IPS DF 19.7 (cell line): ENCODE data around the gene RBM23.
"Not testable (repeated sequence)": the region's sequence is repeated elsewhere in the genome, so short reads cannot be mapped to it uniquely, and the experiment has no call there.

Source experiments
- DNase-seq: peaks from one replicate; pipeline ENCODE4 v3.0.0-alpha.2; 2013; ENCODE audit warnings: low read depth, low spot score

RBM23 gene

DNA sequence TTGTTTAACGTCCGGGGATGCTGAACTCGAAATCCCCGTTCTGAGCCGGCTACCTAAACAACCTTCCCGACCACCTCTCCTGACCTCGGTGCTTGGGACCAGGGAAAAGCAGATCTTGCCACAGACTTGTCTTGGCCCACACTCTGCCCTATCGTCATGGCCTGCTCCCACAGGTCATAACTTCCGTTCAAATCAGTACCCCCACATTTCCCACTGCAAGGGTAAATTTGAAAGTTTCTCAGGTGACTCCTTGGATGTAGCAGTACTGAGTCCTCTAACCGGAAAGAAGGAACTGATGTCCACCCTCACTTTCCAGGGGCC lies 612 bp upstream of the RBM23 start:
- no peak for DNase-seq

DNA sequence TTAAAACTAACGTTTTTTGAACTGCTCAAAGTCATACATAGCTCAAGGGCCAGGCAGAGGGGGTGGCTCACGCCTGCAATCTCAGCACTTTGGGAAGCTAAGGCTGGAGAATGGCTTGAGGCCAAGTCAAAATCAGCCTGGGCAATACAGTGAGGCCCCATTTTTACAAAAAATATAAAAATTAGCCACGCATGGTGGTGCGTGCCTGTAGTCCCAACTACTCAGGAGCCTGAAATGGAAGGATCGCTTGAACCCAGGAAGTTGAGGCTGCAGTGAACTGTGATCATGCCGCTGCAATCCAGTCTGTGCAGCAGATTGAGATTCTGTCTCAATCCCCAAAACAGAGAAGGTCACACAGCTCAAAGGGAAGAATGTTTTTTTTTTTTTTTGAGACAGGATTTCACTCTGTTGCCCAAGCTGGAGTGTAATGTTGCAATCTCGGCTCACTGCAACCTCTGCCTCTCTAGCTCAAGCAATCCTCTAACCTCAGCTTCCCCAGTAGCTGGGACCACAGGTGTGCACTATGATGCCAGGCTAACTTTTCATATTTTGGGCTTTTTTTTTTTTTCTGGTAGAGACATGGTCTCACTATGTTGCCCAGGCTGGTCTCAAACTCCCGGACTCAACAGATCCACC lies 2.9 kb downstream of the RBM23 start:
- DNase-seq = no peak

DNA sequence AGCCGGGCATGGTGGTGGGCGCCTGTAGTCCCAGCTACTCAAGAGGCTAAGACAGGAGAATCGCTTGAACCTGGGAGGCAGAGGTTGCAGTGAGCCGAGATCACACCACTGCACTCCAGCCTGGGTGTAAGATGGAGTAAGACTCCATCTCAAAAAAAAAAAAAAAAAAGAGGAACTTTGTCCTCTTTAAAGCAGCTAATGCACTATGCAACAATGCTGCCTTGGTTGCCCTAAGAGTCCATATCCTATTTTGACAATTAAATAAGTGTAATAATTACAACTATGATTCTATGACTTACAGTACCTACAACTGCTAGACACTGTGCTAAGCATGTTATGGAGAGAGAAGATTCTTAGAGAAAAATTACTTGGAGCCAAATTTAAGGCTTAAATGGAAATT lies 4.1 kb downstream of the RBM23 start:
- DNase-seq = not testable (repeated sequence)

DNA sequence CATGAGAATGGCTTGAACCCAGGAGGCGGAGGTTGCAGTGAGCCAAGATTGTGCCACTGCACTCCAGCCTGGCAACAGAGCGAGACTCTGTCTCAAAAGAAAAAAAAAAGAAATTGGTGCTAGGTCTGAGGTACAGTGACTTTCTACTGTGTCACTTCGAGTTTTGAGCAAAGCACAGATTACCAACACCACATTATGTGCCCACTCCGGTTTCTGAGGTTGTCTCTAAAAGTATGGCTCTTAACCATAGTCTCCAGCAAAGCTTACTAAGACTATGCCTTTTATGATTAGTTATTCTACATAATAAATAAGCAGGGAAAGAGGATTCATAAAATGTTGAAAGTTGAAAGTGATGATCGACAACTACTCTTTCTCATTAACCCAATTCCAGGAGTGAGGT lies 8.0 kb downstream of the RBM23 start:
- no peak for DNase-seq

DNA sequence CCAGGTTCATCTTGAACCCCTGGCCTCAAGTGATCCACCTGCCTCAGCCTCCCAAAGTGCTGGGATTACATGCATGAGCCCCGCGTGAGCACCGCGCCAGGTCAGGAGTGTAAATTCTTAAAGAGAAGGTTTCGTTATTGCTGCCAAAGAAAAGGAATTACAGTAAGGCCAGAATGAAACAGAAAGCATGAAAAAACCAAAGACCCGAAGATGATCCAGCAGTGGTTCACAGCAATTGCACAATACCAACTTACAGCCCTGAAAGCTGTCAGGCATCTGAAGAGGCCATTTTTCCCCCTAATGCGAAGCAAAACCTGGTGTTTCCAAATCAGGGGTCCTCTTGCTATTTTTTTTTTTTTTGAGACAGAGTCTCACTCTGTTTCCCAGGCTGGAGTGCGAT lies 10.3 kb downstream of the RBM23 start:
- no peak for DNase-seq

DNA sequence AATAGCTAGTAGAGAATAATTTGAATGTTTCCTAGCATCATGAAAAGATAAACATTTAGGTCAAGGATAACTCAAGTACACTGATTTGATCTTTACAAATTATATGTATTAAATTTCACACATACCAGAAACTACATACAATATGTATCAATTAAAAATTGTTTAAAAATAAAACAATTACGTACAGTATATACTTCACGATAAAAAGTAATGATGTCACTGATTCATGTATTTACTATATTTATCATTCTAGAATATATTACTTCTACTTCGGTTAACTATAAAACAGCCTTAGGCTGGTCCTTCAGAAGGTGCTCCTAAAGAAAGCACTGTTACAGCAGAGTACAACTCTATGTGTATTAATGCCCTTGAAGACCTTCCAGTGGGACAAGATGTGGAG lies 11.5 kb downstream of the RBM23 start:
- no peak for DNase-seq

DNA sequence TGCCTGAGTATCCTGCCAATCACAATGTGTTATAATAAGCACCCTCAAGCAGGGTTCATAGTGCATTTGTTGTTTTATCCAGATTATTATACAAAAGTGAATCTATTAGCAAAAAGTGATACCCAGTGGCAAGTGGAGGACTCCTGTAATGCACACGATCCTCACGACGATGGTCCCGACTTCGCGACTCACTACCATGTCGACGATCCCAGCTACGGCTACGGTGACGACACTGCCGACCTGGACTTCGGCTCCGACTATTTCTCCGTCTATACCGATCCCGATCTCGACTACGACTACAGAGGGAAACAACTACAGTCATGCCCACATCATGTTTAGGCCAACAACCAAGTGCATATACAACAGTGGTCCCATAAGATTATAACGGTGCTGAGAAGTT lies 12.9 kb downstream of the RBM23 start:
- DNase-seq = no peak

DNA sequence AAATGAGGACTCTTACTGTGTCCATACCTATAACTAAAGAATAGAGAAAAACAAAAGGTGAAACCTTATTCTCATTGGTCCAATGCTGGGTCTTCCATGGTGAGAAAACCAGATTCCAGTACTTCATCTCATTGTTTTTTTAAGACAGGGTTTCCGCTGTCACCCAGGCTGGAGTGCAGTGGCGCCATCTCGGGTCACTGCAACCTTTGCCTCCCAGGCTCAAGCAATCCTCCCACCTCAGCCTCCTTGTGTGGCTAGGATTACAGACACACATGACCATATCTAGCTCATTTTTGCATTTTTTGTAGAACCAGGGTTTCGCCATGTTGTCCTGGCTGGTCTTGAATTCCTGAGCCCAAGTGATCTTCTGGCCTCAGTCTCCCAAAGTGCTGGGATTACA lies 13.3 kb downstream of the RBM23 start:
- no peak for DNase-seq

DNA sequence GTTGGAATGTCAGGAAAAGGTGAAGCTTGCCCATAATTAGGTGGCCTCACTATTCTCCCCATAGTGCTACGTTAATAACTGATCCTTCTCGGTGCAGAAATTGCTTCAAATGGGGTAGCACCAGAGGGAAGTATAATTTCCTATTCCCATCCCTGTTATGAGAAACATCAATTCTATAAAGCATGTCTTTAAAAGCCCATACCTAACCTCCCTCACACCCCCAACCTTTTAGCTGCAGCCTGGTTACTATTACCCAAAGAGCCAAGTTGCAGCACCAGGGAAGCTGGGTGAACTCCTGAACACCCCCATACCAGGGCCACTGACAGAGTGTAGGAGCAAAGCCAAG lies 15.2 kb downstream of the RBM23 start:
- no peak for DNase-seq

DNA sequence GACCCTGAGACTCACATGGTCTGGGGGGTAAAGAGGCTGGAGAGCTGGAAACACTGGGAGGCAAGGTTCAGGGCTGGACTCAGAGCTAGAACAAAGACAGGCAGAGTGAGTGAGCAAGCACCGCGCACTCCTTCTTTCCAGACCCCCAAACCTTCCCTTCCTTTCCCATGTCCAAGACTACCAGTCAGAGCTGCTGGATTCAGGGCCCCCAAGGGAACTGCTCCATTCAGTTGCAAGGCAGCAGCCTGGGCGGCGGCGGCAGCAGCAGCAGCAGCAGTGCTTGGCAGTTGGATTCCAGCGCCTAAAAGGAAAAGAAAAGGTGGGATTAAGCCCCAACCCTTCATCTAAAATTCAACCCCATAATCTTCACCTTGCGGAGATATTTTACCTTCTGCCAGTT lies 17.1 kb downstream of the RBM23 start:
- no peak for DNase-seq

DNA sequence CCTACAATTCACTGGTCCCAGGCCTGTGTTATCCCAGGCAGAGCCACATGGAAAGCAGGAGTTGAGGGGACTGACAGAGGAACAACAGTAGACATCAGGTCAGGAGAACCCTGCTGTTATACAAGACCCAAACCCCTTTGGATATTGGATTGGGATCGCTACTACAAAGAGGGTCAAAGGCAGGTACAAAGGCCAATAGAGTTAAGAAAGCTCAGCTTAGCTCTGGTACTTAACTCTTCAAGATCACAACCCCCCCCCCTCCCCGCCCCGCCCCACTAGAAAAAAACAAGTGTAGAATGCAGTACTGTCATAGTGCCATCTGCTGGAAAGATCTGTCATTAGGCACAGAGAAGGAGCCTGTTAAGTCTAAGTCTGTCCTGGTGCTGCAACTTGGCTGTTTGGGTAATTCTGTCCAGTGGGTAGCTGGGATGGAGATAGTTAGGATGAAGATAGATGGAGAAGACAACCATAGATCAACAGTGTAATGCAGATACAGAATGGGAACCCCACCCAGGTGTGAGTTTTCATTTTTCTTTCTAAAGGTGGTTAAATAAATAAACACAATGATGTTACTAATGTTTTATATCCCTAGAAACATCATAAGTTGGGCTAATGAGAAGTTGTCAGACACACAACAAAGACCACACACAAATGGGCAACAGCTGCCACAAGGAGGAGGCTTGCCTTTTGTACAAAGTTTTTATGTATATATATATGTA lies 18.7 kb downstream of the RBM23 start:
- DNase-seq = peak; percentile 40

DNA sequence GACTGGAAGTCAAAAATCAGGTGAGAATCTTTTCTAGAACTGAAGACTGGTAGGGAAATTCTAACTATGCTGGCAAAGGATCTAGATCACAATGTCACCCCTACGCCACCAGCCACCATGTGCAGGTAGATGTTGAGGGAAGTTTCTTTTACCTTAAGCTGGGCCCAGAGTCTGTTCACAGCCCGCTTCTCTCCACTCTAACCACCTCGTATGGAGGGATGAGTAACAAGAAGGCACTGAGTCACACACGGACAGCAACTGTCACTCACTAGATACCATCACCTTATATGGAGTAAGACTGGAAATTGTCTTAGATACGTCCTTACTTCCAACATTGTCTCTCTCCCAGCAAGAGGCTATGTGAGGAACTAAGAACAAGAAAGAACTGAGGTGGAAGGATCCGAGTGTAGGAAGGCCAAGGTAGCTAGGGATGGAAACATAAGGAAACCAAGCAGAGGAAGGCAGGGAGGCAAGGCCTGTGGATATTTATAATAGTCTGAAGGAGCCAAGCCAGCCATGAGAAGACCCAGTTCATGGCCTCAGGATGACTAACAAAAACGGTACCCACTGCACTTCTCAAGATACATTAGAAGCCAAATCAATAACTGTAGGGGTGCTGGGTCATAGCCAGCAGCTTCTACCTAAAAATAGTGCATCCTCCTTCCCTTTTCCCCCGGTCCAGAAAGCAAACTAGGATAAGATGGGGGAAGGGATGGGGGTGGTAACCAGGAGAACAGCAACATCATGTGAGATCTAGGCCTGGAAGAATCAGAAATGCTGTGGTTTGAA lies 20.5 kb downstream of the RBM23 start:
- no peak for DNase-seq

DNA sequence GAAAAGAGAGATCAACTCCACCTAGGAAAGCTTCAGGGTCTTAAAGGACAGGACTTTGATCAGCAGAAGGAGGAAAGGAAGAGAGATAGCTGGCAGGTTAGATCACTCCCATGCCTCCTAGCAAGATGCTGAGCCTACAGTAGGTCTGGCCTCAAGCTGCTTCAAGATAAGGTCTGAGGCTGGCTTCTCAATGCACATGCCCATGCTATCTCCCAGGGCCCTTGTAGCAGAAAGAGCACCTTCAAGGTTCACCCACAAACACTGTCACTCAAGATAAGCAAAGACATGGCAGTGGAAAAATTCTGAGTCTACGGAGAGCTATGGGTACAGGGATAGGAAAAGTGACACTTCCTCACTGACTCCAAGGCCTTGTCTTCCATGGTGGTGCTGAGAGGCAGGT lies 21.6 kb downstream of the RBM23 start:
- no peak for DNase-seq

DNA sequence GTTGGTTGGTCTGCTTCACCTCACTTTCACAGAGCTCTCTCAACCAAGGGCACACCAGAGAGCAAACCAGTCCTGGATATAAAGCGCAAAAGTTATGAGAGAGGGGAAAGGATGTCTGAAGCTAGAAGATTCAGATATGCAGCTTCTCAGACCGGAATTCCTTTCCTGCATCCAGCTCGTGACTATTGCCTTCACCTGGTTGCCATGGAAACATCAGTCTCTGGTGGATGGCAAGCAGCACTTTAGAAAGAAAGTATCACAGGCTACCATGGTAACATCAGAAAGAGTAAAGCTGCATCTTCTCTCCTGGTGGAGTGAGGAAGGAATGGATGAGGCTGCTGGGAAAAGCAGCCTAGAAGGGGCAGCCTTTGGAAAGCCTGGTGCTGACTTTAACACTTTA lies 22.2 kb downstream of the RBM23 start:
- DNase-seq = no peak

DNA sequence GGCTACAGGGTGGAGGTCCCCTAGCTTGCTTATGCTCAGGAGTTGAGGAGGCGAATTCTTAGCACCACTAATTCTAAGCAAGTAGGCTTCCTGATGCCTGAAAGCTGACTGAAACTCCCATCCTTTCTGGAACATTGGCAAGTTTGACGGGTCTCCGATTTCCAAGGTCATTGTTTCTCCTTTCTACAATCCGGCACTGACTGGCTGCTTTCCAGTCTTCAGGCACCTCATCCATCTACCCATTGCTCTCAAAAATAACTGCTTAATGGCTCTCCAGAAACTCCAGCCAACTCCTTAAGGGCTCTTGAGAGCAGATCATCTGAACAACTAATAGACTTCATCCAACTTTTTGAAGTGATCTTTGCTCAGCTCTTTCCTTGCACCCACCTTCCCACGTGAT lies 22.6 kb downstream of the RBM23 start:
- DNase-seq = no peak

DNA sequence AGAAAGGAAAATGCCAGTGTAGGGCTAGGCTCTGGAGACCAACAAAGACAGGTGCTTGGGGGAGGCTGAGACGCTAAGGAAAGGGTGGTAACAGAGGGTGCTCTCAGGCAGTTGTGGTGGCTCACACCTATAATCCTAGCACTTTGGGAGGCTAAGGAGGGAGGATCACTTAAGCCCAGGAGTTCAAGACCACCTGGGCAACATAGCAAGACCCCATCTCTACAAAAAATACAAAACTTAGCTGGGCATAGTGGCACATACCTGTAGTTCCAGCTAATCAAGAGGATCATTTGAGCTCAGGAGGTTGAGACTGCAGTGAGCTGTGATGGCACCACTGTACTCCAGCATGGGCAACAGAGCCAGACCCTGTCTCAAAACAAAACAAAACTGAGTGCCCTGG lies 23.5 kb downstream of the RBM23 start:
- DNase-seq = no peak

DNA sequence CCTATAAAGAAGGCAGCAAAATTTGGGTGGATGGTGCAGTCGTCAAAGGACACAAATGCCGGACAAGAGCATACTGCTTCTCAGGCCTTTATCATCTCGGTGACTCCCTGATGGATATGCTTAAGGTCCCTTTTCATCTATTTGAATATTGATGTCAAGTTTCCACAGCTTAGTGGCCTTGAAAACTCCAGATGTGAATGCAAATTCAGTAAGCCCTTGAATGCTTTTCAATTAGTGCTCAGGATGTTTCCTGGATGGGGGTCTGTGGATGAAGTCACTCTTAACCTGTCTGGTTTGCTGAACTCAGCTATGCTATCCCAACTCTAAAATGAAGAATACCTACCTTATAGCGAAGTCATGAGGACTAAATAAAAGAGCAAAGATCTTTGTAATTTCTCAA lies 25.2 kb downstream of the RBM23 start:
- no peak for DNase-seq

DNA sequence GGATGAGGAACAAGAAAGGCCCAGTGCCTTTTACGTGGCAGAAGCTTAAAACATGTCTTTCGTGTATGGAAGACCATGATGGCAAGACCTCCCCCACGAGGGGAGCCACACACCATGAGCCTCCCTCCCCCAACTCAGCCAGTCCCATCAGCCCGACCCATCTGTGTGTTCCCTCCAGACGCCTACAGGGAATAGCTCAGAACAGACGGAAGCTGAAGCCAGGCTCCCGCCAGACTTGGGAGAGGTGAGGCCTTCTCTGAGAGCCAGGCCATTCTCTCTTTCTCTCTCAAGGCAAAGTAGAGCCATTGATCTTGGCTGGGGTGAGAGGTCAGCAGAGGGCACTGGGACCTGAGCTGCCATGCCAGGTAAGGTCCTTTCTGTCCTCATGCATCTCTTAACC lies 26.5 kb downstream of the RBM23 start:
- DNase-seq = no peak

DNA sequence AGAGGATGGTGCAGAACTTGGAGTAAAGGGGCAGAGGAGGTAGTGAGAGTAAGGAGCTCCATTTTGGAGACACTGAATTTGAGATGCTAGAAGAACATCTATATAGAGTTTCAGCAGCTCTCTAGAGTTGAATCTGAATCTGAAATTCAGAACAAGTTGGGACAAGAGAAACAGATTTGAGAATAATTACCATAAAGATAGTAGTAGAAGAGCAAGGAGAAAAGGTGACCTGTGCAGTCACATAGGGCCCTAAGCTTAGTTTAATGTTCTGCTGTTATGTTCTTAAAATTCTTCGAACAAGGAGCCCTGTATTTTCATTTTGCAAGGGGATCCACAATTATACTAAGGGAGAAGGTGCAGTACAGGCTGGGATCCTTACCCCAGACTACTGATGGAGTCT lies 28.5 kb downstream of the RBM23 start:
- no peak for DNase-seq

DNA sequence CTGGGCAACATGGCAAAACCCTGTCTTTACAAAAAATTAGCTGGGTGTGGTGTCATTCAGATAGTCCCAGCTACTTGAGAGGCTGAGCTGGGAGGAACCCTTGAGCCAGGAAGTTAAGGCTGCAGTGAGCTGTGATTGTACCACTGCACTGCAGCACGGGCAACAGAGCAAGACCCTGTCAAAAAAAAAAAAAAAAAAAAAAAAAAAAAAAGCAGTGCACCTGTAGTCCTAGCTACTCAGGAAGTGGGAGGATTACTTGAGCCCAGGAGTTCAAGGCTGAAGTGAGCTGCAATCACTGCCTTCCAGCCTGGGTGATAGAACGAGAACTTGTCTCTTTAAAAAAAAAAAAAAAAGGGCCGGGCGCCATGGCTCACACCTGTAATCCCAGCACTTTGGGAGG lies 30.3 kb downstream of the RBM23 start:
- no peak for DNase-seq

DNA sequence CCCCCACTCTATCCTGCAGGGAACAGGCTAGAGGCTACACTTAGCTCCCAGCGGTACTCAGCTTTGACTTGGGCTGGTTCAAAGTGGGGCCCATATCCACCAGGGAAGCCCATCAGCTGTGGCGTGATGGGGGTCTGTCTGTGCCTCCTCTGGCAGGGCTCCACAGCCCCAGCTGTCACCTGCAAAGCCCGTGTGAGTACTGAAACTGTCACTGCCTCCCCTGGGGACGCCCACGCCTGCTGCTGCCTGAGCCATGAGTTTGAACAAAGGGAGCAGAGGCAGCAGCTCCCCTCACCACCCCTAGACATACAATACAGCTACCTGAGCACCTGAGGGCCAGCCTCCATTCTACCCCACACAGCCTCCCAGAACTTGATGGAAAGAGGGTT lies 31.0 kb downstream of the RBM23 start:
- no peak for DNase-seq

DNA sequence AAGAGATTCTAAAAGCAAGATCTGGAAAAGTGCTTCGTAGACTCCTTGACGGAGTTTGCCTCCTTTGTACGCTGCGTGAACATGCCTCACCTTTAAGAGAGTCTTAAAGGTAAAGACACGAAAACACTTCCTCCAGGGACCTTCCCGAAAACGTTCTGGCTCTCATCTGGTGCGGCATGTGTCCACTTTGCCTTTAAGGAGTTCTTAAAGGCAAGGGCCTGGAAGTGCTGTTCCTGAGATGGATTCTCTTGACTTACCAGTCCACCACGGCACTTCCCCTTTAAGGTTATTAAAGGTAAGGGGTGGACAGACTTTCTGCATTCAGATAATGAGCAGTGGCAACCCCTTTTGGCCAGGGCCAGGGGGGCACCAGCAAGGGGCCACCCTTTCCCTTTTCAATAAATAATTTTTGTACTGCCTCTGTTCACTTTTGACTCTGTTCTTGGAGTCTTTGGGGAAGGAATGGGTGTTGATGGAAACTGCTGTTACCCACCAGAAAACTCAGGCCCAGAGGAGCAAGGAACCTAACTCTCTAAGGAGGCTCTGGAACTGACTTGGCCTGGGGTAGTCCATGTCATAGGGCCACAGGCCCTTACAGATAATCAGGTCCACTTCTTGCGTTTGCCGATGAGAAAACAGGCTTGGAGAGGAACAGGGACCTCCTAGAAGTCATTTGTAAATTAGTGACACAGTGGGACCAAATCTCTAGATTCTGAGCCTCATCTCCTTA lies 31.5 kb downstream of the RBM23 start:
- peak; percentile 93 for DNase-seq
